IPS DF 6.9 (cell line): ENCODE measurements around the gene TPSG1.
"Not testable (repeated sequence)": the region's sequence is repeated elsewhere in the genome, so short reads cannot be mapped to it uniquely, and the experiment has no call there.

Experiments used
- DNase-seq: peaks from one replicate; pipeline ENCODE4 v3.0.0-alpha.2; 2013; ENCODE audit warnings: low read depth, low spot score
- H3K27ac ChIP-seq: one replicate; pipeline ENCODE4 v1.5.1; 2013; ENCODE audit warnings: low read length, control low read depth
- H3K27me3 ChIP-seq: 2 replicates; pipeline ENCODE4 v1.6.1; 2013; ENCODE audit warnings: mild to moderate bottlenecking, low read length; ENCODE audit not compliant: control insufficient read depth, insufficient read depth
- H3K36me3 ChIP-seq: 2 replicates; pipeline ENCODE4 v1.6.1; 2013; ENCODE audit warnings: low read length; ENCODE audit not compliant: control insufficient read depth, insufficient read depth
- H3K4me1 ChIP-seq: 2 replicates; pipeline ENCODE4 v1.6.1; 2013; ENCODE audit warnings: low read length; ENCODE audit not compliant: control insufficient read depth, insufficient read depth
- H3K4me3 ChIP-seq: 2 replicates; pipeline ENCODE4 v1.5.1; 2013; ENCODE audit warnings: mild to moderate bottlenecking, low read length
- H3K9me3 ChIP-seq: 2 replicates; pipeline ENCODE4 v1.6.1; 2013; ENCODE audit warnings: low read length, inconsistent platforms; ENCODE audit not compliant: control insufficient read depth, insufficient read depth
- whole genome bisulfite sequencing: extraction: QIAGEN DNeasy Blood & Tissue Kit; methylation state at CpG from one replicate; pipeline ENCODE4 v1.1.7; 2013; ENCODE audit warnings: mixed read lengths, missing lambda C conversion rate; ENCODE audit not compliant: insufficient read length, insufficient coverage; 5-methylcytosine and 5-hydroxymethylcytosine counted together

TPSG1 gene

GRCh38 chr16:1225051-1225451 is at the start of gene TPSG1:
TSS of gene TPSG1 (minus strand) at chr16:1225268. CDS start at chr16:1225252, 16 bp downstream.
- H3K27ac ChIP-seq, result no peak within 1 kb of the TSS
- no peaks in the 10 kb centered on the region for H3K27me3 ChIP-seq
- no peaks in the 10 kb centered on the region for H3K9me3 ChIP-seq
- no CpG with 5 or more reads among the region's 10 CpGs for WGBS
- H3K36me3 ChIP-seq, result peaks cover 11% of the 10 kb centered on the region; the same call in 1 of the 2 replicates
- H3K4me3 ChIP-seq, result no peak within 1 kb of the TSS
- H3K4me1 ChIP-seq, result no peaks in the 10 kb centered on the region; the same call in 1 of the 2 replicates
- DNase-seq, result no peak

GRCh38 chr16:1274767-1275166 is 49.7 kb upstream of the TPSG1 start:
- Histone ChIP-seq H3K4me1 (peaks cover 5% of the 10 kb centered on the region), H3K4me3 (no peak overlapping the region), H3K36me3 (no peaks in the 10 kb centered on the region), H3K27me3 (no peaks in the 10 kb centered on the region), H3K27ac (no peak overlapping the region), H3K9me3 (no peaks in the 10 kb centered on the region)
- no CpG with 5 or more reads among the region's 7 CpGs for WGBS
- DNase-seq, result no peak

GRCh38 chr16:1273816-1274215 is 48.7 kb upstream of the TPSG1 start:
- Histone ChIP-seq H3K9me3 (no peaks in the 10 kb centered on the region), H3K27ac (no peak overlapping the region), H3K4me3 (no peak overlapping the region), H3K36me3 (no peaks in the 10 kb centered on the region), H3K27me3 (no peaks in the 10 kb centered on the region), H3K4me1 (peaks cover 5% of the 10 kb centered on the region)
- DNase-seq, result no peak
- no CpG with 5 or more reads among the region's 15 CpGs for WGBS

GRCh38 chr16:1272453-1273198 is 47.6 kb upstream of the TPSG1 start:
- Histone ChIP-seq H3K36me3 (no peaks in the 10 kb centered on the region), H3K9me3 (no peaks in the 10 kb centered on the region), H3K4me1 (no peaks in the 10 kb centered on the region), H3K4me3 (no peak overlapping the region), H3K27ac (no peak overlapping the region), H3K27me3 (no peaks in the 10 kb centered on the region)
- WGBS, result no CpG with 5 or more reads among the region's 9 CpGs
- DNase-seq, result no peak

- H3K9me3 ChIP-seq, H3K36me3 ChIP-seq, H3K4me3 ChIP-seq, H3K4me1 ChIP-seq, H3K27ac ChIP-seq, H3K27me3 ChIP-seq, DNase-seq: not testable (repeated sequence)
- WGBS, result no CpG with 5 or more reads among the region's 19 CpGs
These were observed 46.8 kb upstream of the TPSG1 start for GRCh38 chr16:1271724-1272413.

GRCh38 chr16:1271380-1271723 is 46.3 kb upstream of the TPSG1 start:
- H3K4me3 ChIP-seq, result no peak overlapping the region
- no peaks in the 10 kb centered on the region for H3K36me3 ChIP-seq
- H3K27ac ChIP-seq, result no peak overlapping the region
- H3K27me3 ChIP-seq, result no peaks in the 10 kb centered on the region
- WGBS, result no CpG with 5 or more reads among the region's 12 CpGs
- DNase-seq, result no peak
- H3K4me1 ChIP-seq, result no peaks in the 10 kb centered on the region
- no peaks in the 10 kb centered on the region for H3K9me3 ChIP-seq

- H3K9me3 ChIP-seq, H3K27ac ChIP-seq, H3K4me1 ChIP-seq, H3K27me3 ChIP-seq, H3K36me3 ChIP-seq, DNase-seq, H3K4me3 ChIP-seq: not testable (repeated sequence)
- WGBS, result no CpG with 5 or more reads among the region's 7 CpGs
These were observed 44.4 kb upstream of the TPSG1 start for GRCh38 chr16:1269418-1269817.

- H3K27me3 ChIP-seq, result no peaks in the 10 kb centered on the region
- H3K36me3 ChIP-seq, result no peaks in the 10 kb centered on the region
- no peak overlapping the region for H3K27ac ChIP-seq
- peaks cover 5% of the 10 kb centered on the region for H3K4me1 ChIP-seq
- no peaks in the 10 kb centered on the region for H3K9me3 ChIP-seq
- no peak overlapping the region for H3K4me3 ChIP-seq
- DNase-seq, result no peak
- no CpG with 5 or more reads among the region's 19 CpGs for WGBS
These were observed 40.8 kb upstream of the TPSG1 start for GRCh38 chr16:1265826-1266225.

- Histone ChIP-seq H3K4me3 (no peak overlapping the region), H3K27me3 (no peaks in the 10 kb centered on the region), H3K27ac (no peak overlapping the region), H3K9me3 (no peaks in the 10 kb centered on the region), H3K36me3 (no peaks in the 10 kb centered on the region), H3K4me1 (peaks cover 5% of the 10 kb centered on the region)
- no peak for DNase-seq
- WGBS, result no CpG with 5 or more reads among the region's 13 CpGs
These were observed 40.1 kb upstream of the TPSG1 start for GRCh38 chr16:1265090-1265630.

GRCh38 chr16:1264345-1265089 is 39.4 kb upstream of the TPSG1 start:
- Histone ChIP-seq H3K4me3 (no peak overlapping the region), H3K9me3 (no peaks in the 10 kb centered on the region), H3K4me1 (peaks cover 5% of the 10 kb centered on the region), H3K27me3 (no peaks in the 10 kb centered on the region), H3K36me3 (no peaks in the 10 kb centered on the region), H3K27ac (no peak overlapping the region)
- 100% methylated on average over 2 of the region's 16 CpGs for WGBS
- no peak for DNase-seq
